ENCODE measurements around the gene CDK15. TPM values are rescaled to one million over a fixed set of nuclear protein-coding genes. Genes with fewer than 3 reads are reported as not detected.

Gene CDK15
- total RNA-seq, 5 donors from 2014 or later (not counting 1 experiment from before 2014, with no cell fraction given) = not detected

DNA sequence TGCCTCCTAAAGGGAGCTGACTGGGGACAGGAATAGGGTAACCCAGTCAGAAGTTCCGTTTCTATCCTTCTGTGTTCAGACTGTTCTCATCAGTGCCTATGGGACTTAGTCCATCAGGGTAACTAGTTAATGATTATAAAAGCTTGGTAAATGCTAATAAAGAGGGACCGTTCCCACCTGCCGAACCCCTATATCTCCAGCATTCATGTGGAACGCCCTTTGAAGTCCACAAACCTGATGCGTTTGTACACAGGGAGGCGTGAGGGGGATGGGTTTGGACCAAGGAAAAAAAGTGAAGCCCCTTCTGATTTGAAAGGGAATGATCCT lies 112.9 kb downstream of the CDK15 start:
- H3K27ac ChIP-seq (ENCODE audit: low read length) = no peak overlapping the region
- peaks cover 8 to 9% of the 10 kb centered on the region in 2 donors for H3K27me3 Mint-ChIP-seq
- peaks cover 0 to 12% of the 10 kb centered on the region in 2 experiments for H3K27me3 ChIP-seq (replicated peaks in 1 of 2; ENCODE audit: control insufficient read depth in 2 of 2, extremely low read depth in 1 of 2, insufficient read depth in 2 of 2, low read length in 1 of 2)
- H3K27ac Mint-ChIP-seq = no peak overlapping the region
- no peaks in the 10 kb centered on the region for H3K4me1 Mint-ChIP-seq
- no peak overlapping the region for H3K4me3 ChIP-seq (ENCODE audit: control insufficient read depth in 1 of 2, extremely low read depth in 1 of 2, low read length in 1 of 2)
- ChIA-PET CTCF (interaction anchor here in 1 of 2 donors (0.6 kb wide), 1 partner anchor 331 kb away, joined by 4 read pairs; no protein-coding TSS in a partner anchor), POLR2A (no interaction called here)
- H3K9me3 ChIP-seq = no peaks in the 10 kb centered on the region
- DNase-seq (no peak), ATAC-seq (replicated peaks in 1 of 4) (no peak)
- H3K36me3 ChIP-seq (ENCODE audit: control insufficient read depth in 2 of 2, extremely low read depth in 1 of 2, insufficient read depth in 1 of 2, low read length in 1 of 2) = no peaks in the 10 kb centered on the region
- H3K36me3 Mint-ChIP-seq = no peaks in the 10 kb centered on the region
- no peak overlapping the region for H3K4me3 Mint-ChIP-seq
- H3K4me1 ChIP-seq (ENCODE audit: control insufficient read depth in 1 of 2, extremely low read depth in 1 of 2, insufficient read depth in 2 of 2, low read length in 2 of 2) = no peaks in the 10 kb centered on the region
- peaks cover 0 to 3% (median 2%) of the 10 kb centered on the region in 3 donors for H3K9me3 Mint-ChIP-seq
- 71% methylated on average over 1 of the region's 6 CpGs for WGBS (ENCODE audit: insufficient coverage)

DNA sequence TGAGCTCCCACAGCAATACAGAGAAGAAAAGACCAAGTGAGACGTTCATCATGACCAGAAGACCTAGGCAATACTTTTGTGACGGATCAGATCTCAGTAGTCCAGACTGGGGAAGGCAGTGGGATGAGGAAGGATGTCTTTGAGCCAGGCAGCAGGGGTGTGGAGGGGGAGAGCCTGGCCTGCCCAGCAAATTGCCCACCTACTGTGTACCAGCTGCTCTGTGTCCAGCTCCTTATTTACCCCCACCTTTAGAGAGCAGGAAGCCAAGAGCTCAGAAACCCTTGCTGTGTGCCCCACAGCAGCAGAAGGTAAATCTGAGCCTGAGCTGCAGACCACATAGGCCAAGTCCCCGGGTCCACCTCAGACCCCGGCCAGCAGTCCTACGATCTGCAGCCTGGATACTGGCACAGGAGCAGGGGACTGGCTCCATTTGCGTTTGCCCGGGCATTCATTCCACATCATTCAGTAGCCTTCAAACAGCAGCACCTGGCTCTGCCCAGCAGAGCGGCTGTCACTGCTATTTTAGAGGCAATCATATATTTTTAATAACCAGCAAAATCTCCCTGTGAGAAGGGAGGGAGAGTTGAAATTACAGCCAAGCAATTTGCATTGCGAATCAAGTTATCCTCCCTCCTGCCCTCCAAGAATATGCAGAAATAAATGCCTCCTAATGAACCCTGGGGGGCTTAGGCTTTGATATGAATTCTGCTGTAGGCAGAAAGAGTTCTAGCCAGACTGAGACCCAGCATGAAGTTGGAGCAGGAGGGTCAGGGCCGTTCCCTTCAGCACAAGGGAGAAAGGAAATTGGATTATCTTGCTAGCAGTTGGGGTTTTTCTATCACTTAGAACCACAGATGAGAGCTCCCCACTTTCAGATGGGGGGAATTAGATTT lies 117.3 kb downstream of the CDK15 start:
- H3K4me1 Mint-ChIP-seq = no peaks in the 10 kb centered on the region
- CTCF ChIA-PET = no interaction called here
- no peak overlapping the region for H3K27ac ChIP-seq (ENCODE audit: low read length)
- DNase-seq (no peak), ATAC-seq (replicated peaks in 1 of 4) (no peak)
- no peak overlapping the region for H3K4me3 ChIP-seq (ENCODE audit: control insufficient read depth in 1 of 2, extremely low read depth in 1 of 2, low read length in 1 of 2)
- H3K27ac Mint-ChIP-seq = no peak overlapping the region
- H3K36me3 ChIP-seq (ENCODE audit: control insufficient read depth in 2 of 2, extremely low read depth in 1 of 2, insufficient read depth in 1 of 2, low read length in 1 of 2) = no peaks in the 10 kb centered on the region
- peaks cover 0 to 3% (median 2%) of the 10 kb centered on the region in 3 donors for H3K9me3 Mint-ChIP-seq
- no peaks in the 10 kb centered on the region for H3K9me3 ChIP-seq
- peaks cover 0 to 23% of the 10 kb centered on the region in 2 experiments for H3K27me3 ChIP-seq (replicated peaks in 1 of 2; ENCODE audit: control insufficient read depth in 2 of 2, extremely low read depth in 1 of 2, insufficient read depth in 2 of 2, low read length in 1 of 2)
- 50% methylated on average over 4 of the region's 10 CpGs for WGBS (ENCODE audit: insufficient coverage)
- no peaks in the 10 kb centered on the region for H3K4me1 ChIP-seq (ENCODE audit: control insufficient read depth in 1 of 2, extremely low read depth in 1 of 2, insufficient read depth in 2 of 2, low read length in 2 of 2)
- POLR2A ChIA-PET = no interaction called here
- no peaks in the 10 kb centered on the region for H3K36me3 Mint-ChIP-seq
- peaks cover 18 to 22% of the 10 kb centered on the region in 2 donors for H3K27me3 Mint-ChIP-seq
- H3K4me3 Mint-ChIP-seq = no peak overlapping the region

DNA sequence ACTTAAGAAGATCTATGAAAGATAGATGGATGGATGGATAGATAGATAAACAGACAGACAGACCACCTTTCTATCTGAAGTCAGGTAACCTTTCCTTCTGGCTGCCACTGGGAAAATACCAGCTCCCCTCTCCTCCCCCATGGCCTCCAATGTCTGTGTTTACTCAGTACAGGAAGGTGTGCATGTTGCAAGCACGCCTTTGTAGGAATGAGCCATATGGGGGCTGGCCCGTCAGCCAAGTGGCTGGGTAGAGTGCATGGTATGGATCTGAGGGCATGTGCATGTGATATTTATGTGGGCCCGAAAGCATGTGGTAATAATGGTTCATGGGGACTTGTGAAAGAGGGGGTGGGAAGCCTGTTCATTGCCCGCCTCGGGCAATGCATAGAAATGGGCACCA lies 118.1 kb downstream of the CDK15 start:
- Mint-ChIP-seq H3K27me3 (peaks cover 21 to 24% of the 10 kb centered on the region in 2 donors), H3K36me3 (no peaks in the 10 kb centered on the region), H3K27ac (no peak overlapping the region), H3K4me1 (no peaks in the 10 kb centered on the region), H3K9me3 (peaks cover 0 to 3% (median 2%) of the 10 kb centered on the region in 3 donors), H3K4me3 (no peak overlapping the region)
- ATAC-seq (replicated peaks in 1 of 4) (no peak), DNase-seq (no peak)
- no peaks in the 10 kb centered on the region for H3K36me3 ChIP-seq (ENCODE audit: control insufficient read depth in 2 of 2, extremely low read depth in 1 of 2, insufficient read depth in 1 of 2, low read length in 1 of 2)
- no peaks in the 10 kb centered on the region for H3K4me1 ChIP-seq (ENCODE audit: control insufficient read depth in 1 of 2, extremely low read depth in 1 of 2, insufficient read depth in 2 of 2, low read length in 2 of 2)
- H3K4me3 ChIP-seq (ENCODE audit: control insufficient read depth in 1 of 2, extremely low read depth in 1 of 2, low read length in 1 of 2) = no peak overlapping the region
- ChIA-PET CTCF (no interaction called here), POLR2A (no interaction called here)
- 87% methylated on average over 5 of the region's 5 CpGs for WGBS (ENCODE audit: insufficient coverage)
- H3K9me3 ChIP-seq = no peaks in the 10 kb centered on the region
- H3K27ac ChIP-seq (ENCODE audit: low read length) = no peak overlapping the region
- H3K27me3 ChIP-seq (replicated peaks in 1 of 2; ENCODE audit: control insufficient read depth in 2 of 2, extremely low read depth in 1 of 2, insufficient read depth in 2 of 2, low read length in 1 of 2) = peaks cover 0 to 23% of the 10 kb centered on the region in 2 experiments

DNA sequence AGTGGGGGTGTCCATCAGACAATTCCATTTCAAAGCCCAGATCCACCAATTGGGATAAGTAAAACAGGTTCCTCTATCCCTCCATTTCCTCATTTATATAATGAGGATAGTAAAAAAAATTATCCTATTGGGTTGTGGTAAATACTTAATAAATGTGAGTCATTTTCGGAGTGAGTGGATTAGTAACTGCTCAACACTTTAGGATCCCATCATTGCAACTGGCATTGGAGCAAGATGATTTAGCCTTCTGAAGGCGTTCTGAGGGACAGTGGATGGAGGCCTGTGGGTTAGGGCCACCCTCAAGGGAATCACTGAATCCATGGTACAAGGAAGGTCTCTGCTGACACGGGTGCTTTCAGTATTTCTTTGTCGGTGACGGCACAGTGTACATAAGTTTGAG lies 118.7 kb downstream of the CDK15 start:
- no peaks in the 10 kb centered on the region for H3K4me1 ChIP-seq (ENCODE audit: control insufficient read depth in 1 of 2, extremely low read depth in 1 of 2, insufficient read depth in 2 of 2, low read length in 2 of 2)
- H3K4me3 ChIP-seq (ENCODE audit: control insufficient read depth in 1 of 2, extremely low read depth in 1 of 2, low read length in 1 of 2) = no peak overlapping the region
- Mint-ChIP-seq H3K27me3 (peaks cover 21 to 24% of the 10 kb centered on the region in 2 donors), H3K9me3 (peaks cover 0 to 3% (median 2%) of the 10 kb centered on the region in 3 donors), H3K27ac (no peak overlapping the region), H3K36me3 (no peaks in the 10 kb centered on the region), H3K4me3 (no peak overlapping the region), H3K4me1 (no peaks in the 10 kb centered on the region)
- ChIA-PET POLR2A (no interaction called here), CTCF (no interaction called here)
- H3K36me3 ChIP-seq (ENCODE audit: control insufficient read depth in 2 of 2, extremely low read depth in 1 of 2, insufficient read depth in 1 of 2, low read length in 1 of 2) = no peaks in the 10 kb centered on the region
- DNase-seq (no peak), ATAC-seq (replicated peaks in 1 of 4) (no peak)
- H3K27me3 ChIP-seq (replicated peaks in 1 of 2; ENCODE audit: control insufficient read depth in 2 of 2, extremely low read depth in 1 of 2, insufficient read depth in 2 of 2, low read length in 1 of 2) = peaks cover 0 to 23% of the 10 kb centered on the region in 2 experiments
- H3K9me3 ChIP-seq = no peaks in the 10 kb centered on the region
- no peak overlapping the region for H3K27ac ChIP-seq (ENCODE audit: low read length)
- 100% methylated on average over 1 of the region's 5 CpGs for WGBS (ENCODE audit: insufficient coverage)

DNA sequence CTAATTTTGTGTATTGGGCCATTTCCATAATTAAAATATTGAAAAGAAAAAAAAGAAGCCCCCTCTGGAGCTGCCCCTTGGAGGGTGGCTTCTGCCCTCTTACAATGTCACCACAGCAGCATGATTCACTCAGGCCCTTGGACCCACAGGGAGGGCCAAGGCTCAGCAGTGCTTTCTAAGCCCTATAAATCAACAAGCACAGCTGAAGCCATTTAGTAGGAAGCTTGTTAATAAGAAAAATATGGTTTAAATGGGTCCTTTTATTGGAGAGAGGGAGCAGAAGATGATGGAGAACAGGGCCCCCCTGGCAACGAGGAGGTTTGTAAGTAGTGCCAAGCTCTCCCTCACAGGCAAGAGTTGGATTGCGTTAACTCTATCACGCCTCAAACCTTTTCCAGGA lies 119.7 kb downstream of the CDK15 start:
- no peak overlapping the region for H3K4me3 ChIP-seq (ENCODE audit: control insufficient read depth in 1 of 2, extremely low read depth in 1 of 2, low read length in 1 of 2)
- peaks cover 22 to 25% of the 10 kb centered on the region in 2 donors for H3K27me3 Mint-ChIP-seq
- H3K27ac ChIP-seq (ENCODE audit: low read length) = no peak overlapping the region
- WGBS (ENCODE audit: insufficient coverage) = 100% methylated on average over 2 of the region's 3 CpGs
- no peak for DNase-seq
- no peaks in the 10 kb centered on the region for H3K36me3 ChIP-seq (ENCODE audit: control insufficient read depth in 2 of 2, extremely low read depth in 1 of 2, insufficient read depth in 1 of 2, low read length in 1 of 2)
- H3K4me1 ChIP-seq (ENCODE audit: control insufficient read depth in 1 of 2, extremely low read depth in 1 of 2, insufficient read depth in 2 of 2, low read length in 2 of 2) = no peaks in the 10 kb centered on the region
- no peak overlapping the region for H3K4me3 Mint-ChIP-seq
- H3K4me1 Mint-ChIP-seq = no peaks in the 10 kb centered on the region
- H3K27me3 ChIP-seq (replicated peaks in 1 of 2; ENCODE audit: control insufficient read depth in 2 of 2, extremely low read depth in 1 of 2, insufficient read depth in 2 of 2, low read length in 1 of 2) = peaks cover 0 to 19% of the 10 kb centered on the region in 2 experiments
- H3K9me3 ChIP-seq = no peaks in the 10 kb centered on the region
- ChIA-PET CTCF (interaction anchor here (0.5 to 0.6 kb wide), 2 partner anchors 9 to 665 kb away, joined by 3 to 7 read pairs; no protein-coding TSS in a partner anchor), POLR2A (no interaction called here)
- H3K9me3 Mint-ChIP-seq = peaks cover 0 to 3% (median 2%) of the 10 kb centered on the region in 3 donors
- H3K36me3 Mint-ChIP-seq = no peaks in the 10 kb centered on the region
- no peak for ATAC-seq (replicated peaks in 1 of 4)
- H3K27ac Mint-ChIP-seq = no peak overlapping the region

DNA sequence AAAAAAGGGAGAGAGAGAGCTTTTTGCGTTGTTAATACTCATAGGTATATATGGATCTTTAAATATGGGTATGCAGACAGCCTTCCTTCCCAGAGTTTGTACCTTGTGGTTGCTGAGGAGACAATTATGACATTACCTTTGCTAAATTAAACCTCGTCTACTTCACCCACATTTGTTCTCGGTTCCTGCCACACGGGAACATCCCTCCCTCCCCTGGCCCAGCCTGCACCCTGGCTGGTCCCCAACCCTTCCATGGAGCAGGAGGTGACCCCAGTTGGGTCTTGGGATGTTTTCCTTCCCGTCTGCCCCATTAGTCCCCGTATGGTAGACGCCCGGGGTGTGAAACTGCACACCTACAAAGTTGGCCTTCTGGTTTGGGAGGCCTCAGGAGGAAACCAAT lies 122.0 kb downstream of the CDK15 start:
- Mint-ChIP-seq H3K27ac (no peak overlapping the region), H3K4me3 (no peak overlapping the region), H3K4me1 (no peaks in the 10 kb centered on the region), H3K27me3 (peaks cover 29 to 33% of the 10 kb centered on the region in 2 donors), H3K36me3 (no peaks in the 10 kb centered on the region), H3K9me3 (no peaks in the 10 kb centered on the region)
- peaks cover 0 to 28% of the 10 kb centered on the region in 2 experiments for H3K27me3 ChIP-seq (replicated peaks in 1 of 2; ENCODE audit: control insufficient read depth in 2 of 2, extremely low read depth in 1 of 2, insufficient read depth in 2 of 2, low read length in 1 of 2)
- no peak overlapping the region for H3K27ac ChIP-seq (ENCODE audit: low read length)
- H3K4me3 ChIP-seq (ENCODE audit: control insufficient read depth in 1 of 2, extremely low read depth in 1 of 2, low read length in 1 of 2) = no peak overlapping the region
- H3K4me1 ChIP-seq (ENCODE audit: control insufficient read depth in 1 of 2, extremely low read depth in 1 of 2, insufficient read depth in 2 of 2, low read length in 2 of 2) = no peaks in the 10 kb centered on the region
- DNase-seq (no peak), ATAC-seq (replicated peaks in 1 of 4) (no peak)
- no peaks in the 10 kb centered on the region for H3K9me3 ChIP-seq
- no peaks in the 10 kb centered on the region for H3K36me3 ChIP-seq (ENCODE audit: control insufficient read depth in 2 of 2, extremely low read depth in 1 of 2, insufficient read depth in 1 of 2, low read length in 1 of 2)
- WGBS (ENCODE audit: insufficient coverage) = no CpG with 5 or more reads among the region's 8 CpGs
- POLR2A ChIA-PET = interaction anchor here in 1 of 2 donors (0.6 kb wide), 1 partner anchor 189 kb away, joined by 5 read pairs; no protein-coding TSS in a partner anchor
- CTCF ChIA-PET = interaction anchor here in 1 of 2 donors (0.6 kb wide), 1 partner anchor 128 kb away, joined by 6 read pairs; no protein-coding TSS in a partner anchor

Data from T-cell (primary cell).